ENCODE data around the gene PCYT2. TPM values are rescaled to one million over a fixed set of nuclear protein-coding genes. Genes with fewer than 3 reads are reported as not detected.

The PCYT2 gene
- 74.0 and 100 TPM in 2 replicates for total RNA-seq

GRCh38 chr17:81911277-81911961, at the start of gene PCYT2:
PCYT2 (minus strand) TSS chr17:81911399; CDS start chr17:81911355, 44 bp downstream.

GRCh38 chr17:81947189-81947588, 36.0 kb upstream of the PCYT2 start, which contains the start of gene MYADML2:
MYADML2 (minus strand) TSS chr17:81947233; CDS start chr17:81941741, 5,492 bp downstream.

GRCh38 chr17:81927653-81928543, 16.7 kb upstream of the PCYT2 start, which contains the start of gene MAFG:
MAFG (minus strand) TSS chr17:81927735; CDS start chr17:81923185, 4,550 bp downstream.

DNA sequence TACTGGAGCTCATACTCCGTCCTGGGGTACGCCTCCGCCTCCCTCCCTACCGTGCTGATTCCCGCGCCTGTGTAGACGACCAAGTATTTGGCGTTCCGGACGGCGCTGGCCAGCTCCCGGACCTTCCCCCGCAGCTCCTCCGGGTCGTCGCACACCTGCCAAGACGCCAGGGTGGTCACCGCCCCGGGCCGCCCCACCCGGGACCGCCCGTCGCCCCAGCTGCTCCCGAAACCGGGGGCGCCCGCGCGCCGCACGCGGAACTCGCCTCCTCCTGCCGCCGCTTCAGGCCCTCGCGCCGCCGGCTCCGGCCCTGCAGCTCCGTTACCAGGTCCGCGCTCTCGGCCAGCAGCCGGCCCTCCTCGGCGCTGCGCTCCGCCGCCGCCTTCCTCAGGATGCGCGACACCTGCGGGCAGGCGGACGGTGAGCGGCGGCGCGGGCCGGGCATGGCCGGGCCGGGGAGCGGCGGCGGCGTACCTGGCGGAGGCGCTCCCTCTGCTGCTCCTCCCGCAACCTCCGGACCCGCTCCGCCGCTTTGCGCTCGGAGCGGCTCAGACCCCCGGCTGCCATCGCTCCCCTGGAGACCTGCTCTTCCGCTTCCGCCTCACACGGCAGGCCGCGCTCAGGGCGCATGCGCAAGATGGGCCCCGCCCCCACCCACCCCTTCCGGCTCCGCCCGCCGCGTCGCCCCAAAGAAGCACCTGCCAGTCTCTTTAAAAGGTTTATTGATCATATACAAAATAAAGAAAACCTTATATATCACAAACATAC, 6.5 kb upstream of the PCYT2 start, which contains the start of gene SIRT7:
TSS of gene SIRT7 (minus strand) at position 612 of the 768 bp plus-strand sequence. CDS start at position 567, 45 bp downstream.

DNA sequence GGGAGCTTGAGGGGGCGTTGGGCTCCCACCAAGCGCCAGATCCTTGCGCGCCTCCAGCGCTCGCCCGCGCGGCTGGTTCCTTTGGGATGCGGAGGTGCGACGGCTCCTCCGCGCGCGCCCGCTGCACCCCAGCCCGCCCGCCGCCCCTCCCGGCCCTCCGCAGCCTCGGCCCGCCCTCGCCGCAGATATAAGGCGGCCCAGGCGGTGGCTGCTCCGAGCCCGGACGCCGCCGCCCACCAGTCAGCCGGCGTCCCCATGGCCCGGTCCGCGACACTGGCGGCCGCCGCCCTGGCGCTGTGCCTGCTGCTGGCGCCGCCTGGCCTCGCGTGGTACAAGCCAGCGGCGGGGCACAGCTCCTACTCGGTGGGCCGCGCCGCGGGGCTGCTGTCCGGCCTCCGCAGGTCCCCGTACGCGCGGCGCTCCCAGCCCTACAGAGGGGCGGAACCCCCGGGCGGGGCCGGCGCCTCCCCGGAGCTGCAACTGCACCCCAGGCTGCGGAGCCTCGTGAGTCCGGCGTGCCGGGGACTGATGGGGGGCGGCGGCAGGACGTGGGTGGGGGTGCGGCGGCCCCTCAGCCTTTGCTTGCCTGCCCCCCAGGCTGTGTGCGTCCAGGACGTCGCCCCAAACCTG, 9.1 kb downstream of the PCYT2 start, which contains the start of gene NPB:
TSS of gene NPB (plus strand) at position 216 of the 630 bp plus-strand sequence. CDS start at position 256, 40 bp downstream.

DNA sequence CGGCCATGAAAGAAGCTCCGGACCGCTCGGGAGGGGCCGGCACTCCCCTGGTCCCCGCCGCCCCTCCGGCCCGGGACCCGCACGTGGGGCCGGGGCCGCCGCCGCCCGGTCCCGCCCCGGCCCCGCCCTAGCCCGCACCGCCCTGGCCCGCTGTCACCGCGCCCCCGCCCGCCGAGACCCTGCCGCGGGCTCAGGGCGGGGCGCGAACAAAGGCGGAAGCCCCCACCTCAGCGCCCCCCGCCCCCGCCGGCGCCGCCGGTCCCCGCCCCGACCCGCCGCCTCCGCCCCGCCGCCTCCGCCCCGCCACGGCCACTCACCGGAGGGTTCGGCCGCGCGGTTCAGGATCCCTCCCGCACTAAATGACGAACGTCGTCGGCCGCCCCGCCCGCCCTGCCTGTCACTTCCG, 40.2 kb downstream of the PCYT2 start, which contains the start of gene ARHGDIA:
TSS of gene ARHGDIA (minus strand) at position 357 of the 406 bp plus-strand sequence. CDS start 1,407 bp downstream, outside the sequence.

GRCh38 chr17:81859906-81860755, 51.1 kb downstream of the PCYT2 start, which contains the start of gene P4HB:
P4HB (minus strand) TSS chr17:81860535; CDS start chr17:81860471, 64 bp downstream.

Other genes starting within 250 kb of the PCYT2 start
- gene OXLD1, start 244.8 kb downstream of the PCYT2 start, total RNA-seq, result 30.6 and 34.2 TPM in 2 replicates
- gene CCDC137, start 244.7 kb downstream of the PCYT2 start, total RNA-seq, result 11.0 and 18.8 TPM in 2 replicates
- gene ARL16, start 227.6 kb downstream of the PCYT2 start, total RNA-seq, result 23.4 and 29.4 TPM in 2 replicates
- 85.4 and 99.3 TPM in 2 replicates for gene HGS, start 227.4 kb downstream of the PCYT2 start, total RNA-seq
- gene MRPL12, start 208.0 kb downstream of the PCYT2 start, total RNA-seq, result 82.5 and 175 TPM in 2 replicates
- 13.2 and 39.5 TPM in 2 replicates for gene SLC25A10, start 199.1 kb downstream of the PCYT2 start, total RNA-seq
- not detected in 2 replicates for gene GCGR, start 107.2 kb downstream of the PCYT2 start, total RNA-seq
- 54.0 and 72.8 TPM in 2 replicates for gene MCRIP1, start 78.1 kb downstream of the PCYT2 start, total RNA-seq
- not detected in 2 replicates for gene PPP1R27, start 76.3 kb downstream of the PCYT2 start, total RNA-seq
- 1,696 and 1,977 TPM in 2 replicates for gene P4HB, start 50.9 kb downstream of the PCYT2 start, total RNA-seq
- gene ARHGDIA, start 40.1 kb downstream of the PCYT2 start, total RNA-seq, result 274 and 312 TPM in 2 replicates
- gene ALYREF, start 19.8 kb downstream of the PCYT2 start, total RNA-seq, result 109 and 236 TPM in 2 replicates
- 256 and 274 TPM in 2 replicates for gene ANAPC11, start 19.7 kb downstream of the PCYT2 start, total RNA-seq
- gene NPB, start 9.2 kb downstream of the PCYT2 start, total RNA-seq, result 3.4 and 3.6 TPM in 2 replicates
- gene SIRT7, start 6.8 kb upstream of the PCYT2 start, total RNA-seq, result 14.7 and 22.4 TPM in 2 replicates
- gene MAFG, start 16.3 kb upstream of the PCYT2 start, total RNA-seq, result 10.7 and 15.5 TPM in 2 replicates
- gene PYCR1, start 25.9 kb upstream of the PCYT2 start, total RNA-seq, result 97.9 and 121 TPM in 2 replicates
- gene MYADML2, start 35.8 kb upstream of the PCYT2 start, total RNA-seq, result not detected in 2 replicates
- not detected in 2 replicates for gene NOTUM, start 49.8 kb upstream of the PCYT2 start, total RNA-seq
- 10.5 and 11.1 TPM in 2 replicates for gene ASPSCR1, start 66.2 kb upstream of the PCYT2 start, total RNA-seq
- 69.0 and 245 TPM in 2 replicates for gene CENPX, start 111.5 kb upstream of the PCYT2 start, total RNA-seq
- gene LRRC45, start 111.9 kb upstream of the PCYT2 start, total RNA-seq, result 6.7 and 20.9 TPM in 2 replicates
- 46.6 and 47.7 TPM in 2 replicates for gene RAC3, start 120.3 kb upstream of the PCYT2 start, total RNA-seq
- gene DCXR, start 126.3 kb upstream of the PCYT2 start, total RNA-seq, result 118 and 135 TPM in 2 replicates
- gene RFNG, start 140.4 kb upstream of the PCYT2 start, total RNA-seq, result 46.4 and 50.3 TPM in 2 replicates
- gene GPS1, start 140.5 kb upstream of the PCYT2 start, total RNA-seq, result 96.7 and 124 TPM in 2 replicates
- 68.9 and 80.2 TPM in 2 replicates for gene DUS1L, start 154.4 kb upstream of the PCYT2 start, total RNA-seq
- gene FASN, start 186.8 kb upstream of the PCYT2 start, total RNA-seq, result 292 and 401 TPM in 2 replicates

Data from hair follicular keratinocyte (primary cell).